K562 (cell line): ENCODE data around the gene ADM. TPM values are rescaled to one million over a fixed set of nuclear protein-coding genes. Genes with fewer than 3 reads are reported as not detected.

ENCODE experiments used
- ARID4B ChIP-seq: sonication (generic); formaldehyde crosslinking; IDR thresholded peaks from 2 replicates; pipeline ENCODE4 v1.8.0; 2022; ENCODE audit warnings: mild to moderate bottlenecking, missing genetic modification reagents
- ATF2 ChIP-seq: sonication (generic); formaldehyde crosslinking; IDR thresholded peaks from 2 replicates; pipeline ENCODE4 v1.8.1; 2022; ENCODE audit warnings: missing genetic modification reagents
- ATF7 ChIP-seq: fragments of 450-650 bp; IDR thresholded peaks from 2 replicates; pipeline ENCODE4 v1.7.1; 2014; ENCODE audit warnings: mild to moderate bottlenecking, moderate library complexity
- CEBPB ChIP-seq: fragments of 450-650 bp; IDR thresholded peaks from 2 replicates; pipeline ENCODE4 v1.6.1; 2016; ENCODE audit warnings: missing genetic modification characterization, missing compliant biosample characterization
- HDAC1 ChIP-seq, 2 experiments: fragments of 450-650 bp; IDR thresholded peaks; 2 replicates each; pipeline ENCODE4 v1.6.1; 2016 to 2017; ENCODE audit warnings: inconsistent platforms in 1 of 2, mild to moderate bottlenecking in 1 of 2, moderate library complexity in 1 of 2
- HDGF ChIP-seq: fragments of 450-650 bp; IDR thresholded peaks from 2 replicates; pipeline ENCODE4 v1.6.1; 2016
- HES1 ChIP-seq: fragments of 450-650 bp; IDR thresholded peaks from 2 replicates; pipeline ENCODE4 v1.6.1; 2016; ENCODE audit warnings: low read depth, mild to moderate bottlenecking, moderate library complexity
- KLF13 ChIP-seq: fragments of 450-650 bp; IDR thresholded peaks from 2 replicates; pipeline ENCODE4 v1.6.1; 2016; ENCODE audit warnings: missing genetic modification characterization, low read depth, mild to moderate bottlenecking, missing compliant biosample characterization, moderate library complexity, borderline replicate concordance
- MEF2A ChIP-seq: IDR thresholded peaks from 2 replicates; pipeline ENCODE4 v1.6.1; 2011; ENCODE audit warnings: low read depth, mild to moderate bottlenecking, low read length, moderate library complexity; ENCODE audit not compliant: control insufficient read depth
- NCOR1 ChIP-seq: fragments of 450-650 bp; IDR thresholded peaks from 2 replicates; pipeline ENCODE4 v1.6.1; 2016; ENCODE audit warnings: mild to moderate bottlenecking, moderate library complexity
- NFIX ChIP-seq: fragments of 250-450 bp; sonication (Bioruptor Pico); IDR thresholded peaks from 2 replicates; pipeline ENCODE4 v1.4.0; 2020; ENCODE audit warnings: low read depth, mild to moderate bottlenecking, moderate library complexity
- PPARD ChIP-seq: fragments of 250-450 bp; sonication (Bioruptor Pico); IDR thresholded peaks from 2 replicates; pipeline ENCODE4 v1.8.0; 2022; ENCODE audit warnings: inconsistent platforms, mild to moderate bottlenecking, moderate library complexity
- RCOR1 ChIP-seq, 2 experiments: IDR thresholded peaks; 2 replicates each; pipeline ENCODE4 v1.6.1; 2012; ENCODE audit warnings: low read depth in 2 of 2, low read length in 2 of 2, borderline replicate concordance in 1 of 2, improper control_type of control experiment in 1 of 2
- SOX6 ChIP-seq: fragments of 450-650 bp; IDR thresholded peaks from 2 replicates; pipeline ENCODE4 v1.6.1; 2014; ENCODE audit warnings: mild to moderate bottlenecking
- TSHZ1 ChIP-seq: fragments of 250-450 bp; sonication (Bioruptor Pico); IDR thresholded peaks from 2 replicates; pipeline ENCODE4 v1.4.0; 2020; ENCODE audit warnings: mild to moderate bottlenecking, moderate library complexity
- YBX1 ChIP-seq: fragments of 450-650 bp; IDR thresholded peaks from 2 replicates; pipeline ENCODE4 v1.7.1; 2016; ENCODE audit warnings: mild to moderate bottlenecking
- ZBTB7A ChIP-seq: IDR thresholded peaks from 2 replicates; pipeline ENCODE4 v1.6.1; 2011; ENCODE audit warnings: low read depth, mild to moderate bottlenecking, low read length, moderate library complexity, borderline replicate concordance; ENCODE audit not compliant: control insufficient read depth
- ZKSCAN1 ChIP-seq: fragments of 150-350 bp; IDR thresholded peaks from 2 replicates; pipeline ENCODE4 v1.6.1; 2016; ENCODE audit warnings: low read depth, low read length
- ZNF174 ChIP-seq: fragments of 250-450 bp; sonication (Bioruptor Pico); IDR thresholded peaks from 2 replicates; pipeline ENCODE4 v1.4.0; 2020; ENCODE audit warnings: mild to moderate bottlenecking
- ZNF217 ChIP-seq: sonication (generic); formaldehyde crosslinking; IDR thresholded peaks from 2 replicates; pipeline ENCODE4 v1.8.0; 2022; ENCODE audit warnings: mild to moderate bottlenecking, missing genetic modification reagents
- ZSCAN32 ChIP-seq: fragments of 450-650 bp; formaldehyde crosslinking; IDR thresholded peaks from 2 replicates; pipeline ENCODE4 v1.4.0; 2020; ENCODE audit warnings: mild to moderate bottlenecking, moderate library complexity
- polyA plus RNA-seq, 8 experiments: library from polyadenylated mRNA; depleted of rRNA in 4 of 8; stranded (reverse) in 5 of 8; unstranded in 3 of 8; fragments of >200 nt; fragmentation: Nextera tagmentation in 2 of 8; fragmentation: Illumina TruSeq in 1 of 8; extraction: Ambion mirVana in 2 of 8; extraction: Trizol in 1 of 8; gene quantifications; 2 replicates each; pipeline versions ENCODE4 v1.2.1 to v1.2.3, GENCODE V29; 2011 to 2014; ENCODE audit warnings: inconsistent platforms in 1 of 8, missing spikeins in 1 of 8
- total RNA-seq, 7 experiments: library from RNA; depleted of rRNA in 6 of 7; stranded (reverse); fragments of >200 nt in 6 of 7; fragmentation: Illumina TruSeq in 2 of 7; extraction: Trizol in 2 of 7; gene quantifications; 2 replicates each; pipeline versions ENCODE4 v1.2.1 to v1.2.3, GENCODE V29; 2011 to 2021; ENCODE audit warnings: low replicate concordance in 1 of 7

The ADM gene
- total and polyA plus RNA-seq, 9 of the 15 experiments (the other 6 are each of a cell fraction or from before 2014, with no cell fraction given) = 0.23 to 0.49 (median 0.32) TPM; not detected in 6

- TF ChIP-seq ZNF217 (CRISPR knock-in tag) (no peak), ARID4B (no peak), ZBTB7A (no peak), ZKSCAN1 (no peak), HDGF (no peak), KLF13 (tag) (no peak), TSHZ1 (CRISPR knock-in tag) (no peak), HDAC1 (IDR thresholded peaks at IDR 0.05) (no peak), NCOR1 (peak; percentile 31; the same call in 1 of the 2 replicates), ATF7 (peak; percentile 42; the same call in 1 of the 2 replicates), ZNF174 (CRISPR knock-in tag) (no peak), ZSCAN32 (CRISPR knock-in tag) (no peak), SOX6 (peak; percentile 50; the same call in 1 of the 2 replicates), ATF2 (CRISPR knock-in tag) (no peak), YBX1 (no peak), PPARD (CRISPR knock-in tag) (no peak), CEBPB (tag) (peak; percentile 85), MEF2A (no peak), NFIX (0 out of 2 replicates have a peak, but pooled peaks have one; percentile 19), RCOR1 (IDR thresholded peaks at IDR 0.05; ENCODE audit: borderline replicate concordance in 1 of 2, low read depth in 2 of 2, low read length in 2 of 2) (0 out of 4 replicates have a peak, but pooled peaks of 1 of the 2 experiments have one; percentile 8), HES1 (no peak)
Observed at GRCh38 chr11:10327254-10327653, 22.4 kb downstream of the ADM start (continued).
